Camera-type eye (tissue), 1 donor: ENCODE results near the gene CTDNEP1. TPM values are rescaled to one million over a fixed set of nuclear protein-coding genes. Genes with fewer than 3 reads are reported as not detected.

Experiments used
- total RNA-seq: library from RNA; depleted of rRNA; stranded (reverse); fragments of >200 nt; gene quantifications from one replicate; pipeline ENCODE4 v1.2.3, GENCODE V29; 2014

The CTDNEP1 gene
- 74.5 TPM for total RNA-seq

DNA sequence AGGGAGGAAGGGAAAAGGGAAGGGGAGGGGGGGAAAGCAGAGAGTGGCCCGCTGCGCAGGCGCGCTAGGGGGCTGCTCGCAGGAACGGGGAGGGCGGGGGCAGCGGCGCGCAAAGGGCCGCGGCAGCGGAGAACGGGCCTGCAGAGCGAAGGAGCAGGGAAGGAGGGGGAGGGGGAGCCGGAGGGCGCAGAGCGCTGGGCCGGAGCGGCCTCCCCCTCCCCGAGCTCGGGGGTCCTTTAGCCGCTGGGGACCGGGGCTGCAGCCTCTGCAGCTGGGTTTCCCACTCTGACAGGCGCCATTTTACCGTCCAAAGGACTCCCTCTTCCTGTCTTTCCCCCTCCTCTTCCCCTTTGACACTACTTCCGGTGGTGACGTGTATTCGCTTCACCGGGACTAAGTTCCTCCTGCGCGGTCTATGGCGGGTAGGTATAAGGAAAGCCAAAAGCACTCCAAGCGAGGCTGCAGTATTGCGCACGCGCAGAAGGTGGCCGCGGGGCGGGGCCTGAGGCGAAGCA, at the start of gene CTDNEP1:
Gene CTDNEP1 (minus strand): TSS at position 74 of the 515 bp plus-strand sequence. CDS start 438 bp downstream, outside the sequence.

DNA sequence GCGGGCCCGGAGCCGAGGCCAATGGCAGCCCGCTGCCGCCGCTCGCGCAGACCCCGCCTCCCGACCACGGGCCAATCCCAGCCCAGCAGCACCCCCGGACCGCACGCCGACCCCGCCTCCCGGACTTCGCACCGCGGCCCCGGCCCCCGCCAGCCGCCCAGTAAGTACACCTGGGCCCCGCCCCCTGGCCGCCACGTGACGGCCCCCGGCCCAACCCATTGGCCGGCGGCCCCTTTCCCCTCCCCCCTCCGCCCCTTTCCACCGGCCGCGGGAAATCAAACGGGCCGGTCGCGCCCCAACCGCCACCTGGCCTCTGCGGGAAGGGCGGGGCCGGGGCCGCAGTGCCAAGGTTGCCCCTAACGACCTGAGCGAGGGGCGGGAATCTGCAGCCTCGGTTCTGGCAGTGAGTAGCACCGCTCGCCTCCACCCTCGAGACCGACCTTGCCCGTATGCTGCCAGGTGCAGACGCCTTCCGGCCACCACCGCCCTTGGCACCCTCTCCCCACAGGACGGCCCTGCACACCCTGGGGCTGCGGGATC, 43.1 kb upstream of the CTDNEP1 start, which contains the start of gene YBX2:
Gene YBX2 (minus strand): TSS at position 26 of the 540 bp plus-strand sequence. CDS start 139 bp downstream, outside the sequence.

DNA sequence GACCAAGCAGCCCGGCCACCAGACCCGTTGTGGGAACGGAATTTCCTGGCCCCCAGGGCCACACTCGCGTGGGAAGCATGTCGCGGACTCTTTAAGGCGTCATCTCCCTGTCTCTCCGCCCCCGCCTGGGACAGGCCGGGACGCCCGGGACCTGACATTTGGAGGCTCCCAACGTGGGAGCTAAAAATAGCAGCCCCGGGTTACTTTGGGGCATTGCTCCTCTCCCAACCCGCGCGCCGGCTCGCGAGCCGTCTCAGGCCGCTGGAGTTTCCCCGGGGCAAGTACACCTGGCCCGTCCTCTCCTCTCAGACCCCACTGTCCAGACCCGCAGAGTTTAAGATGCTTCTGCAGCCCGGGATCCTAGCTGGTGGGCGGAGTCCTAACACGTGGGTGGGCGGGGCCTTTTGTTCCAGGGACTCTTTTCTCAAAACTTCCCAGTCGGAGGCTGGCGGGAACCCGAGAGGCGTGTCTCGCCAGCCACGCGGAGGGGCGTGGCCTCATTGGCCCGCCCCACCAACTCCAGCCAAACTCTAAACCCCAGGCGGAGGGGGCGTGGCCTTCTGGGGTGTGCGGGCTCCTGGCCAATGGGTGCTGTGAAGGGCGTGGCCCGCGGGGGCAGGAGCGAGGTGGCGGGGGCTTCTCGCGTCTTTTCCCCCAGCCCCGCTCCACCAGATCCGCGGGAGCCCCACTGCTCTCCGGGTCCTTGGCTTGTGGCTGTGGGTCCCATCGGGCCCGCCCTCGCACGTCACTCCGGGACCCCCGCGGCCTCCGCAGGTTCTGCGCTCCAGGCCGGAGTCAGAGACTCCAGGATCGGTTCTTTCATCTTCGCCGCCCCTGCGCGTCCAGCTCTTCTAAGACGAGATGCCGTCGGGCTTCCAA, 29.8 kb upstream of the CTDNEP1 start, which contains the start of gene SLC2A4:
Gene SLC2A4 (plus strand): TSS at position 645 of the 879 bp plus-strand sequence. CDS start 217 bp downstream, at position 862.

DNA sequence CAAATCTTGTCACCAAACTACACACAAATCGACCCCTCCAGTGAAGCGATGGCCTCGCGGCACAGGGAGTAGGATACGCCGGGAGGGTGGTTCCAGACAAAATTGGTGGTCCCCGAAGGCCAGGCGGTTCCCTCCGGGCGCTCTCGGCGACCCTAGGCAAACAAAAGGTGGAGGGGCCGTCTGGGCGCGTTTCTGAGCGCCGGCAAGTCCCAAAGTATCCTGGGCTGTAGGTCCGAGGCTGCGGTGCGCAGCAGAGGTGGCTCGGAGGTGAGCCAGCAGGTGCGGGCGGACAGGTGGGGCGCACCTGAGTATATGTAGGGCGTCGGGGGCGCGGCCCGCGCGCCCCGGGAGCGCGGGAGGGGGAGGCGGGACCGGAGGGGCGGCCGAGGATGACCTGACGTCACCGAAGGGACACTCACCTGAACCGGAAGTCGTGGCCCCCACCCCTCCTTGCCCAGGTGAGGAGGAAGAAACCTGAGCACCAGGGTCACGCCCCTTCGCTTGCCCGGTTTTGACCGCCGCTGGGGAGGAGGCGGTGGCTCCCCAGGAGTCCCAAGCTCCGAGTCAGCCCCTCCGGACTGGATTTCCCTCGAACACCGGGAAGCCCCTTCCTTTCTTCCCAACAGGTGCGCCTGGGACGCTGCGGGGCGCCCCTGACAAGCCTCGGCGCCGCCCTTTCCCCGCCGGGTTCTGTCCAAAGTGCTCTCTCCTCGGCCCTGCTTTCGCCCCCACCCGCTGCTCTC, 10.8 kb upstream of the CTDNEP1 start, which contains the start of gene CLDN7:
Gene CLDN7 (minus strand): TSS at position 287 of the 743 bp plus-strand sequence. CDS start 435 bp downstream, outside the sequence.

DNA sequence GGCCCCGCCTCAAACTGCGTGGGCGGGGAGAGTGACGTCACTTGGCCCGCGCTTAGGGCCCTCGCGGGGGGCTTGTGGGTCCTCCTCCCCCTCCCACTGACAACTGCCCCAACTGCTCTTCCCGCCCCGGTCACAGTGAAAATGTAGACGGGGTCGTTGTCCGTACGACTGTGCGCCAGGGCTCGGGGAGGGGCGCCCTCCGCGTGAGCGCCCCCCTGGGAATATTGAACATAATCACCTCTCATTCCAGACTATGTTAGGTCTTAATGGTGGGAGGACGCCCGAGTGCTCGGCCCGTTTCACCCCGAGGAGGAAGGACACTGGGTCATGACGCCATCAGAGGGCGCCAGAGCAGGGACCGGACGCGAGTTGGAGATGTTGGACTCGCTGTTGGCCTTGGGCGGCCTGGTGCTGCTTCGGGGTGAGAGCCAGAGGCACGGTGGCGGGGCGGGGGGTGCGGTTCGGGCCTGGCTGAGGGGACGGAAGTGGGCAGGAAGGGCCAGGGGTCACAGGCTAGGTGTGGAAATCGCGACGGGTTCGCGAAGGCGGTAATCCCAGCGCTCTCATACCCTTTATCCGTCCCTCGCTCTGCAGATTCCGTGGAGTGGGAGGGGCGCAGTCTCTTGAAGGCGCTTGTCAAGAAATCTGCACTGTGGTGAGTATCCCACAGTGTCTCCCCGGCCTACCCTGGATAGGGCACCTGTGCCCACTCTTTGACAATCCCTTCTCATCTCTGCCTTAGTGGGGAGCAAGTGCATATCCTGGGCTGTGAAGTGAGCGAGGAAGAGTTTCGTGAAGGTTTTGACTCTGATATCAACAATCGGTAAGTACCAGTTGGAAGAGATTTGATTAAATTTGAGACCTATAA, 876 bp upstream of the CTDNEP1 start, which contains the start of gene ELP5:
Gene ELP5 (plus strand): TSS at position 40 of the 868 bp plus-strand sequence. CDS start 336 bp downstream, at position 376.

DNA sequence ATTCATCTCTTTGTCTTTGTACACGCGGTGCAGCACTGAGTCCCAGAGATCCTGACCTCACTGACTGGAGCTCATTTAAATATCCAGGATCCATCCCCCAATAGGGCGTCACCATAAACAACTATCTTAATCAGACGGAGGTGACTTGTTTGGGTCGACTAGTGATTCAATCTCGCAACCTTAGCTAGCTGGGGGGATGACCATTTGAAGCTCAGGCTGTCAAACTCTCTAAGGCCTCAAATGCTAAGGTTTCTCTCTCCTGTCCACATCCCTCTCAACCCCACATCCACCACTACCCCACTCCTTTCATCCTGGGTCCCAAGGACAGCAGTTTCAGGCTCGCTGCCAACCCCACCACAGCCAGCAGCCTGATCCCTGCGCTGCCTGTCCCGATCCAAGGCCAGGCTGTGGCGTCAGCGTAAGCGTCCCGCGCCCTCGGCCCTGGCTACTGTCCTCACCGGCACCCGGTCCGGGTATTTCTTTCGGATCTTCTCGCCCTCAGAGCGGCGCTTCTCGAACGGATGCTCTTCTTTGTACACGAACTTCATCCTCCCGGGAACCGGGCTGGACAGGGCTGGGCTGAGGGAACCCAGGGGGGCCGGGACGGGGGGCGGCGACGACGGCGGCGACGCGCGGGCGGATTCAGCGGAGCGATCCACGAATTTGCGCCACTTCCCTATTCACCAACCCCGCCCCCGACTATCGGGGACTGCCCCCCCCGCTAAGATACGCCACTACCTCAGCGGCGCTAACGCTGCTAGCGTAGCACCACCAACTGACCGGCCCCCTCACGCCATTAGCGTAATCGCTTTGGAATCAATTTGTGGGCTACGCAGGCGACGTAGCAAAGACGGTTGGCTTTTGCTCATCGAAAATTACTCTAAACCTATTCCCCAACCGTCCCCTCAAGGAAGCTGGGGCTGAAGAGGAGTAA, 9.5 kb downstream of the CTDNEP1 start, which contains the start of gene GABARAP:
Gene GABARAP (minus strand): TSS at position 667 of the 934 bp plus-strand sequence. CDS start 119 bp downstream, at position 548.

DNA sequence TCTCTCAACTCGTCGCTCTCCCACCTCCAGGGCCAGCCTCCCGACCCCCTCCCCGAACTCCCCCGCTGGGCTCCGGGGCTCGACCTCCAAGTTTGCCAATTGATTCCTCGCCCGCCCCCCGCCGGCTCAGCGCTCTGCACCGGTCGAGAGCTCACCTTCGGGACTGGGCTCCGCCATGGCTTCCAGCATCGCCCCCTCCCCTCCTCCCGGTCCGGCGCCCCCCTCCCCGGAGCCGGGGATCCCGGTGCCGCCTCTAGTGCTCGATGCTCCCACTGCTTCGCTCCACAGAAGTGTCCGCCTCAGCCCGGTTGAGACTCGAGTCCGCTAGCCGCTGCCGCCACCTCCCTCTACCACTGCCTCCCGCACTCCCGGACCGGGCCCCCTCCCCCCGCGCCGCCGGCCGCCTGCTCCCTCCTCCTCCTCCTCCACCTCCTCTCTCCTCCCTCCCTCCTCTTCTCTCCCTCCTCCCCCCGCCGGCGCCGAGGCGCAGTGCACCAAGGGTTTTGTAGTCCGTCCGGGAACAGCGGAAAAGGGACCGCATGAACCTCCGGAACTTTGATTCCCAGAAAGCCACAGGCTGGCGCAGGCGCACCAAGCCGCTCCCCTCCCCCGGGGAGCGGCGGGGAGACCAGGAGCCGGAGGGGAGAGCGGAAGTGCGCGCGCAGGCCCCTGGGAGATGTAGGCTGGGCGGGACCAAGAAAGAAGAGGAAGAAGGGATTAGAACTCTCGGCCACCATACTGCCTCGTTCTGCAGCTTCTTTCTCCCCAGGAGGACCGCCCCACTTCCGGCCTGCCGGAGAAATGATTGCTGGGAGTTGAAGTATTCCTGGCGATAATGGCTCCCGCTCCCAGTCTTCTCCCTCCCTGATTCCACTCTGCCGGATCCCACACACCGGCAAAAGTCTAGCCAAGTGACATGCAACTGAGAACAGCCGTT, 12.2 kb downstream of the CTDNEP1 start, which contains the start of gene PHF23:
Gene PHF23 (minus strand): TSS at position 367 of the 937 bp plus-strand sequence. CDS start 178 bp downstream, at position 189.

DNA sequence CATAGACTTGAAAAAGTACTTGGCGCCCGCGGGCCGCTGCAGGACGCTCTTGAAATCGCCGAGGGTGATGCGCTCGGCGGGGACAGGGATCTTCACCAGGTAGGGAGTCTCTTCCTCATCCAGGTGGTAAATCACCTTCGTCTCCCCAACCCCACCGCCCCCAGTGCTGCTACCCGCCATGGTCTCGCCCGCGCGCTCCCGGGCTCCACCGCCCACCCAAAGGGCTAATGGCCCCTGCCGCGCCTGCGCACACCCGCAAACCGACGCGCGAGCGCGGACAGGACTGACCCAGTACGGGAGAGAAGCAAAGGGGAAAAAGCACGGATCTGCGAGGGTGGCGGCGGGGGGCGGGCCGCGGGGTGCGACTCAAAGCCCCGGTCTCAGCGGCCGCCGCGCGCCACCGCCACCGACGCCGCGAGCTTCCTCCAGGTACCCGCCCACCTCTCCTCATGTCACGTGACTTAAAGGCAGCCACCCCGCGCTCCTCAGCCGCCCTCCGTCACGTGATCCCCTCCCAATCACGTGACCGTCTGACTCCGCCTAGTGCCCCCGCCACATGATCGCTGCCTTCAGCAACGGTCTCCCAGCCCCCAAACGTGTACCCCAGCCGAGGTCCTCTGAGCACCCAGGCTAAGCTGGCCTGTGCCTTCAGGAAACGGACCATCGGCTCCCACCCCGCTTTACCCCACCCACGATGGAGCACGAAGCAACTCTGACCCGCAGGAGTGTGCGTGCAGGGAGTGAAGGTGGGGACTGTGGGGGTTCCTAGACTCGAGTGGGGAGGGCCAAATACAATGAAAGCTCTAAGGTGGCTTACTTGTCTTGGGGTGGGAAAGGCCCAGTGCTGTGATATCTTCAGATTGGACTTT, 17.2 kb downstream of the CTDNEP1 start, which contains the start of gene DVL2:
Gene DVL2 (minus strand): TSS at position 435 of the 869 bp plus-strand sequence. CDS start 255 bp downstream, at position 180.

DNA sequence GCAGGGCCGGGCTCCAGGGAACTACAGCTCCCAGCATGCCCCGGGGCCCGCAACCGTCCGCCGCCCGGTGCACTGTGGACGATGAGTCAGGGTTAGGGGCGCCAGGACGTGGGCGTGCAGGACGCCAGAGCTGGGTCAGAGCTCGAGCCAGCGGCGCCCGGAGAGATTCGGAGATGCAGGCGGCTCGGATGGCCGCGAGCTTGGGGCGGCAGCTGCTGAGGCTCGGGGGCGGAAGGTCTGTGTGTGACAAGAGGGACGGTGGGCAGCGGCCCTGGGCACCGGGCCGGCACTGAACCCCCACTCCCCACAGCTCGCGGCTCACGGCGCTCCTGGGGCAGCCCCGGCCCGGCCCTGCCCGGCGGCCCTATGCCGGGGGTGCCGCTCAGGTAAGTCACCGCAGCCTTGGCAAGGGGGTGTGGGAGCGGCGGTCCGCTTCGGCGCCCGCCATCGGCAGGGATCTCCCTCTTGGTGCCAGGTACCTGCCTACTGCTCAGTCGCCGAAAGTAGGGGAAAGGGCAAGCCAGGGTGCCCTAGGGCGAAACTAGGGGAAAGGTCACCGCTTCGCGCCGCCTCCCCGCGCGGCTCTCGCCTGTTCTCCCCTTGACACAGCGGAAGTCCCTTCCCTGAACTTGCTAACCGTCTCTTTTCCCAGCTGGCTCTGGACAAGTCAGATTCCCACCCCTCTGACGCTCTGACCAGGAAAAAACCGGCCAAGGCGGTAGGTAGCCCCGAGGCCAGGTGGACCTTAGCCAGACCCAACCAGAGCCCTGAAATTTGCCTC, 31.5 kb downstream of the CTDNEP1 start, which contains the start of the genes ACADVL and DLG4:
Gene ACADVL (plus strand): TSS at position 127 of the 781 bp plus-strand sequence. CDS start 47 bp downstream, at position 174.
Gene DLG4 (minus strand): TSS at position 25 of the 781 bp plus-strand sequence.

Other genes with a start within 250 kb of the CTDNEP1 start
- 45.5 TPM for gene RNASEK, start 239.1 kb downstream of the CTDNEP1 start, total RNA-seq
- 5.4 TPM for gene BCL6B, start 228.7 kb downstream of the CTDNEP1 start, total RNA-seq
- gene SLC16A13, start 215.7 kb downstream of the CTDNEP1 start, total RNA-seq, result 0.44 TPM
- gene SLC16A11, start 207.6 kb downstream of the CTDNEP1 start, total RNA-seq, result 0.44 TPM
- 3.3 TPM for gene CLEC10A, start 171.5 kb downstream of the CTDNEP1 start, total RNA-seq
- gene ASGR2, start 136.9 kb downstream of the CTDNEP1 start, total RNA-seq, result 0.33 TPM
- 5.7 TPM for gene ASGR1, start 72.4 kb downstream of the CTDNEP1 start, total RNA-seq
- gene DLG4, start 31.9 kb downstream of the CTDNEP1 start, total RNA-seq, result 194 TPM
- gene ACADVL, start 31.8 kb downstream of the CTDNEP1 start, total RNA-seq, result 281 TPM
- 103 TPM for gene DVL2, start 17.2 kb downstream of the CTDNEP1 start, total RNA-seq
- 27.5 TPM for gene PHF23, start 12.3 kb downstream of the CTDNEP1 start, total RNA-seq
- gene GABARAP, start 9.3 kb downstream of the CTDNEP1 start, total RNA-seq, result 310 TPM
- 39.5 TPM for gene ELP5, start 481 bp upstream of the CTDNEP1 start, total RNA-seq
- 14.3 TPM for gene CLDN7, start 10.7 kb upstream of the CTDNEP1 start, total RNA-seq
- gene SLC2A4, start 30.0 kb upstream of the CTDNEP1 start, total RNA-seq, result 5.4 TPM
- 1.3 TPM for gene YBX2, start 42.9 kb upstream of the CTDNEP1 start, total RNA-seq
- 138 TPM for gene EIF5A, start 55.9 kb upstream of the CTDNEP1 start, total RNA-seq
- 43.4 TPM for gene GPS2, start 63.6 kb upstream of the CTDNEP1 start, total RNA-seq
- gene NEURL4, start 77.6 kb upstream of the CTDNEP1 start, total RNA-seq, result 38.8 TPM
- 6.2 TPM for gene ACAP1, start 84.8 kb upstream of the CTDNEP1 start, total RNA-seq
- 4.5 TPM for gene KCTD11, start 100.4 kb upstream of the CTDNEP1 start, total RNA-seq
- gene TMEM95, start 103.4 kb upstream of the CTDNEP1 start, total RNA-seq, result not detected
- gene TNK1, start 129.4 kb upstream of the CTDNEP1 start, total RNA-seq, result 2.4 TPM
- gene PLSCR3, start 142.8 kb upstream of the CTDNEP1 start, total RNA-seq, result 12.8 TPM
- 27.9 TPM for gene TMEM256, start 152.4 kb upstream of the CTDNEP1 start, total RNA-seq
- 36.2 TPM for gene NLGN2, start 156.1 kb upstream of the CTDNEP1 start, total RNA-seq
- not detected for gene SPEM1, start 168.6 kb upstream of the CTDNEP1 start, total RNA-seq
- not detected for gene SPEM2, start 173.9 kb upstream of the CTDNEP1 start, total RNA-seq
- gene SPEM3, start 177.1 kb upstream of the CTDNEP1 start, total RNA-seq, result not detected
- 1.0 TPM for gene TMEM102, start 183.7 kb upstream of the CTDNEP1 start, total RNA-seq
- 7.1 TPM for gene FGF11, start 187.8 kb upstream of the CTDNEP1 start, total RNA-seq
- 17.8 TPM for gene CHRNB1, start 193.3 kb upstream of the CTDNEP1 start, total RNA-seq
- gene ZBTB4, start 227.9 kb upstream of the CTDNEP1 start, total RNA-seq, result 35.8 TPM
- not detected for gene SLC35G6, start 229.7 kb upstream of the CTDNEP1 start, total RNA-seq
- gene POLR2A, start 232.6 kb upstream of the CTDNEP1 start, total RNA-seq, result 114 TPM